ENCODE results near the gene MED12L. TPM values are rescaled to one million over a fixed set of nuclear protein-coding genes. Genes with fewer than 3 reads are reported as not detected.

Gene MED12L
- polyA plus RNA-seq, 1 donor from 2014 or later = 28.5 TPM

DNA sequence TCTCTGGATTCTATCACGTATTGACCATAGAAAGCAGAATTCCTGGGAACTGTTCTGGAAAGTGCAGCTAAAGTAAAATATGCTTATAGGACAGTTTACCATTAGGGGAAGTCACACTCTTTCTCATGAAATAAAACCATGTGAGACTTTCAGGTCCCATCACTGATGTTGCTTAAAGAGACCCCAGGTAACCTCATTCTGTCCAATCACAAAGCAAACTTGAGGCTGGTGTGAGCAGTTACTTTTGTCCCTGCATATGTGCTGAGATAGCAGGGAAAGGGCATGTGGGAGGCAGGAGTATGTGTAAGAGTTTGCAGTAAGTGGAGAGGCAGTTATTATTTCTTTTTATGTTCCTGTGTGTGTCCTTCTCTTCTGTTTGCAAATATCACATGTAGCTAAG is 215.1 kb downstream of the MED12L start:
- no peak for TF ChIP-seq RAD21 (conservative IDR thresholded peaks at IDR 0.05)
- TF ChIP-seq SMC3 (conservative IDR thresholded peaks at IDR 0.05; ENCODE audit: poor library complexity) = no peak
- TF ChIP-seq, protein P1, sequence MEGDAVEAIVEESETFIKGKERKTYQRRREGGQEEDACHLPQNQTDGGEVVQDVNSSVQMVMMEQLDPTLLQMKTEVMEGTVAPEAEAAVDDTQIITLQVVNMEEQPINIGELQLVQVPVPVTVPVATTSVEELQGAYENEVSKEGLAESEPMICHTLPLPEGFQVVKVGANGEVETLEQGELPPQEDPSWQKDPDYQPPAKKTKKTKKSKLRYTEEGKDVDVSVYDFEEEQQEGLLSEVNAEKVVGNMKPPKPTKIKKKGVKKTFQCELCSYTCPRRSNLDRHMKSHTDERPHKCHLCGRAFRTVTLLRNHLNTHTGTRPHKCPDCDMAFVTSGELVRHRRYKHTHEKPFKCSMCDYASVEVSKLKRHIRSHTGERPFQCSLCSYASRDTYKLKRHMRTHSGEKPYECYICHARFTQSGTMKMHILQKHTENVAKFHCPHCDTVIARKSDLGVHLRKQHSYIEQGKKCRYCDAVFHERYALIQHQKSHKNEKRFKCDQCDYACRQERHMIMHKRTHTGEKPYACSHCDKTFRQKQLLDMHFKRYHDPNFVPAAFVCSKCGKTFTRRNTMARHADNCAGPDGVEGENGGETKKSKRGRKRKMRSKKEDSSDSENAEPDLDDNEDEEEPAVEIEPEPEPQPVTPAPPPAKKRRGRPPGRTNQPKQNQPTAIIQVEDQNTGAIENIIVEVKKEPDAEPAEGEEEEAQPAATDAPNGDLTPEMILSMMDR (IDR thresholded peaks at IDR 0.05; ENCODE audit: poor library complexity, severe bottlenecking) = no peak
- H4K20me1 ChIP-seq (ENCODE audit: insufficient read depth) = peaks cover 3% of the 10 kb centered on the region
- no peaks in the 10 kb centered on the region for H3K79me2 ChIP-seq (replicated peaks; ENCODE audit: insufficient read depth, low read length)
- no peak overlapping the region for H3K9ac ChIP-seq (ENCODE audit: low read length)
- H3K27me3 ChIP-seq (ENCODE audit: insufficient read depth, low read depth, low read length) = no peaks in the 10 kb centered on the region
- H3K36me3 ChIP-seq (ENCODE audit: insufficient read depth, low read length) = no peaks in the 10 kb centered on the region
- H3K4me3 ChIP-seq (ENCODE audit: low read length) = no peak overlapping the region
- H3K27ac ChIP-seq (ENCODE audit: low read length) = no peak overlapping the region
- no peak overlapping the region for H2AFZ ChIP-seq (ENCODE audit: low read depth, low read length)
- no peaks in the 10 kb centered on the region for H3K9me3 ChIP-seq (ENCODE audit: low read length)
- no peaks in the 10 kb centered on the region for H3F3A ChIP-seq (ENCODE audit: insufficient read depth, low read length, poor library complexity, severe bottlenecking)
- no peak overlapping the region for H3K4me2 ChIP-seq (ENCODE audit: low read length)
- H3K9me2 ChIP-seq (ENCODE audit: insufficient read depth, low read length) = no peaks in the 10 kb centered on the region

DNA sequence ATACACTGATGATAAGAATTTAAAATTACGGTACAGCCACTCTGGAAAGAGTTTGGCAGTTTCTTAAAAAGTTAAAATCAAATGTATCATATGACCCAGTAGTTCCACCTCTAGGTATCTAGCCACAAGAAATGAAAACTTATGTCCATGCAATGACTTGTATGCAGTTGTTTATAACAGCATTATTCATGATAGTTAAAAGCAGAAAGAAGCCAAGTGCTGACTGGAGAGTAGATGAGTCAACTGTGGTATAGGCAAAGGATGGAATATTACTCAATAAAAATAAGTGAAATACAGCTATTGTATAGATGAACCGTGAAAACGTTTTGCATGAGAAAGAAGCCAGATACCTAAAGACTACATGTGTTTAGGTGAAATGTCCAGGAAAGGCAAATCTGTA is 216.3 kb downstream of the MED12L start:
- Histone ChIP-seq H3K4me3 (ENCODE audit: low read length) (no peak overlapping the region), H3K9ac (ENCODE audit: low read length) (no peak overlapping the region), H2AFZ (ENCODE audit: low read depth, low read length) (no peak overlapping the region), H3K9me3 (ENCODE audit: low read length) (no peaks in the 10 kb centered on the region), H4K20me1 (ENCODE audit: insufficient read depth) (no peaks in the 10 kb centered on the region), H3K4me2 (ENCODE audit: low read length) (no peak overlapping the region), H3K79me2 (replicated peaks; ENCODE audit: insufficient read depth, low read length) (no peaks in the 10 kb centered on the region), H3K27me3 (ENCODE audit: insufficient read depth, low read depth, low read length) (no peaks in the 10 kb centered on the region), H3K27ac (ENCODE audit: low read length) (no peak overlapping the region), H3K9me2 (ENCODE audit: insufficient read depth, low read length) (no peaks in the 10 kb centered on the region), H3F3A (ENCODE audit: insufficient read depth, low read length, poor library complexity, severe bottlenecking) (no peaks in the 10 kb centered on the region), H3K36me3 (ENCODE audit: insufficient read depth, low read length) (no peaks in the 10 kb centered on the region)
- TF ChIP-seq TAF1 (IDR thresholded peaks at IDR 0.05; ENCODE audit: low read depth) (no peak), SMC3 (conservative IDR thresholded peaks at IDR 0.05; ENCODE audit: poor library complexity) (no peak), MXI1 (conservative IDR thresholded peaks at IDR 0.05; ENCODE audit: poor library complexity, severe bottlenecking) (no peak), EZH2 (IDR thresholded peaks at IDR 0.05; ENCODE audit: borderline replicate concordance, insufficient read depth, low read length, poor library complexity, severe bottlenecking) (no peak), RAD21 (conservative IDR thresholded peaks at IDR 0.05) (no peak), POLR2AphosphoS5 (IDR thresholded peaks at IDR 0.05) (no peak)
- TF ChIP-seq, protein P1 (IDR thresholded peaks at IDR 0.05; ENCODE audit: poor library complexity, severe bottlenecking) = no peak

DNA sequence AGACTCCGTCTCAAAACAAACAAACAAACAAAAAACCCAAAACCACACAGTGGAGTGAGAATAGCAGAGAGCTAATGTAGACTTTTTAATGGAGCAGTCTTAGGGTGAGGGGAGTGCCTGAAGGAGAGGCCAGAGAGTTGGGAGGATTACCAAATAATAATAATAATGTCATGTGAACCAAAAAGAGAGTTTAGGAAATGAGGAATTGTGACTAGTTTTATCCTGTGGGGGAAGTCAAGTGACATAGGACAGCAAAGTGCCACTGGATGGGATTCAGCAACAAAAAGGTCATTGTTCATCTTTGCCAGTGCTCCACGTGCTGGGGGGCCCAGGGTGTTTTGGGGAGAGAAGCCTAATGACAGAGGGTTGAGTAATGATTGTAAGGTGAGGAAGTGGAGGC is 218.3 kb downstream of the MED12L start:
- Histone ChIP-seq H3K9me3 (ENCODE audit: low read length) (no peaks in the 10 kb centered on the region), H3F3A (ENCODE audit: insufficient read depth, low read length, poor library complexity, severe bottlenecking) (no peaks in the 10 kb centered on the region), H3K79me2 (replicated peaks; ENCODE audit: insufficient read depth, low read length) (no peaks in the 10 kb centered on the region), H2AFZ (ENCODE audit: low read depth, low read length) (no peak overlapping the region), H3K4me2 (ENCODE audit: low read length) (no peak overlapping the region), H3K9ac (ENCODE audit: low read length) (no peak overlapping the region), H3K4me3 (ENCODE audit: low read length) (no peak overlapping the region), H4K20me1 (ENCODE audit: insufficient read depth) (no peaks in the 10 kb centered on the region), H3K27ac (ENCODE audit: low read length) (no peak overlapping the region), H3K36me3 (ENCODE audit: insufficient read depth, low read length) (no peaks in the 10 kb centered on the region), H3K27me3 (ENCODE audit: insufficient read depth, low read depth, low read length) (no peaks in the 10 kb centered on the region), H3K9me2 (ENCODE audit: insufficient read depth, low read length) (no peaks in the 10 kb centered on the region)
- TF ChIP-seq, protein P1 (IDR thresholded peaks at IDR 0.05; ENCODE audit: poor library complexity, severe bottlenecking) = no peak
- TF ChIP-seq MXI1 (conservative IDR thresholded peaks at IDR 0.05; ENCODE audit: poor library complexity, severe bottlenecking) = no peak
